ENCODE data around the gene SIPA1L2. TPM values are rescaled to one million over a fixed set of nuclear protein-coding genes. Genes with fewer than 3 reads are reported as not detected.
"Not testable (repeated sequence)": the region's sequence is repeated elsewhere in the genome, so short reads cannot be mapped to it uniquely, and the experiment has no call there.

SIPA1L2 gene
- total RNA-seq, 1 donor from 2014 or later = 0.13 TPM

DNA sequence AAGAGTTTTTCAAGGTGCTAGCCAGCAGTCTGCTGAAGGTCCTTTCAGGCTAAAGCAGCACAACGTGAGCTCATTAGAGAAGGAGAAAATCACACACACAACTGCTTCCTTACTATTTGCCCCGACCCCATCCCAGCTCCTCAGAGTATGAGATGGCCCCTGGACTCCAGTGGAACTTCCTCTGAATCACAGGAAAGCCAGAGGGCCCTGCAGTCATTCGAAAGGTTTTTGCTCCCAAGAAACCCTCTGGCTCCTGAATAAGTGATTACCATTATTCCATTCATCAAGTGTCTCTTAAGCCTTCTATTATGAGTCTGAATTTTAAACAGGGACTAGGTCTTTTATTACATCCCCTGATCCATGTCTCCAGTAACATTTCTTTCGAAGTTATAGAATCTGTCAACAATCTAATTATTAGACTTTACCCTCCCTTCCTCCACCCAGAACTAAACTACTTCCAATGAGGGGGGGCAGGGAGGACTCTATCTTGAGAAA, 14.6 kb downstream of the SIPA1L2 start:
- ATAC-seq (ENCODE audit: low read depth) = no peak
- Mint-ChIP-seq H3K36me3 (ENCODE audit: low read depth) (no peaks in the 10 kb centered on the region), H3K27ac (no peak overlapping the region), H3K4me1 (no peaks in the 10 kb centered on the region), H3K9me3 (no peaks in the 10 kb centered on the region), H3K4me3 (no peak overlapping the region), H3K27me3 (peaks cover 21% of the 10 kb centered on the region)
- DNase-seq = no peak
- TF ChIP-seq, protein P1, sequence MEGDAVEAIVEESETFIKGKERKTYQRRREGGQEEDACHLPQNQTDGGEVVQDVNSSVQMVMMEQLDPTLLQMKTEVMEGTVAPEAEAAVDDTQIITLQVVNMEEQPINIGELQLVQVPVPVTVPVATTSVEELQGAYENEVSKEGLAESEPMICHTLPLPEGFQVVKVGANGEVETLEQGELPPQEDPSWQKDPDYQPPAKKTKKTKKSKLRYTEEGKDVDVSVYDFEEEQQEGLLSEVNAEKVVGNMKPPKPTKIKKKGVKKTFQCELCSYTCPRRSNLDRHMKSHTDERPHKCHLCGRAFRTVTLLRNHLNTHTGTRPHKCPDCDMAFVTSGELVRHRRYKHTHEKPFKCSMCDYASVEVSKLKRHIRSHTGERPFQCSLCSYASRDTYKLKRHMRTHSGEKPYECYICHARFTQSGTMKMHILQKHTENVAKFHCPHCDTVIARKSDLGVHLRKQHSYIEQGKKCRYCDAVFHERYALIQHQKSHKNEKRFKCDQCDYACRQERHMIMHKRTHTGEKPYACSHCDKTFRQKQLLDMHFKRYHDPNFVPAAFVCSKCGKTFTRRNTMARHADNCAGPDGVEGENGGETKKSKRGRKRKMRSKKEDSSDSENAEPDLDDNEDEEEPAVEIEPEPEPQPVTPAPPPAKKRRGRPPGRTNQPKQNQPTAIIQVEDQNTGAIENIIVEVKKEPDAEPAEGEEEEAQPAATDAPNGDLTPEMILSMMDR (IDR thresholded peaks at IDR 0.05) = no peak
- ChIA-PET POLR2A (no interaction called here), CTCF (no interaction called here)
- intact Hi-C loops (cut with micrococcal nuclease) = no loop called here

DNA sequence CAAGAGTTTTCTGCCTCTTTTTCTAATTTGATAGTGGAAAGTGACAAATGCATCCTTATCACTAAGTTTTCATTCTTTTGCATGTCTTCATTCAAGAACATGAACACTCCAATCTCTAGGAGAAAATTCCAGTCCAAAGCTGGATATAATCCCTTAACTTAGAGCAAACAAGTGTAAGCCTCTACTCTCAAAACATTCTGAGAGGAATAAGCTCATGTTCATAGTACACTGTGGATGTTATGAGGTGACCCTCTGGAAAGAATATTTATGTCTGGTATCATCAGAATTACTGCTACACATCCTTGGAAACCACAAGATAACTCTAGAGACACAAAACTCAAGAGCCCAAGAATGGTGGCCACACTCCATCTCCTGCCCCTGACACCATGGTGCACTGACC, 15.1 kb downstream of the SIPA1L2 start:
- intact Hi-C loops (cut with micrococcal nuclease) = no loop called here
- CTCF ChIA-PET = no interaction called here
- Mint-ChIP-seq H3K36me3 (ENCODE audit: low read depth) (no peaks in the 10 kb centered on the region), H3K9me3 (no peaks in the 10 kb centered on the region), H3K27me3 (peaks cover 18% of the 10 kb centered on the region), H3K4me1 (no peaks in the 10 kb centered on the region), H3K27ac (no peak overlapping the region), H3K4me3 (no peak overlapping the region)
- no peak for ATAC-seq (ENCODE audit: low read depth)
- TF ChIP-seq, protein P1 (IDR thresholded peaks at IDR 0.05) = no peak
- POLR2A ChIA-PET = no interaction called here
- no peak for DNase-seq

DNA sequence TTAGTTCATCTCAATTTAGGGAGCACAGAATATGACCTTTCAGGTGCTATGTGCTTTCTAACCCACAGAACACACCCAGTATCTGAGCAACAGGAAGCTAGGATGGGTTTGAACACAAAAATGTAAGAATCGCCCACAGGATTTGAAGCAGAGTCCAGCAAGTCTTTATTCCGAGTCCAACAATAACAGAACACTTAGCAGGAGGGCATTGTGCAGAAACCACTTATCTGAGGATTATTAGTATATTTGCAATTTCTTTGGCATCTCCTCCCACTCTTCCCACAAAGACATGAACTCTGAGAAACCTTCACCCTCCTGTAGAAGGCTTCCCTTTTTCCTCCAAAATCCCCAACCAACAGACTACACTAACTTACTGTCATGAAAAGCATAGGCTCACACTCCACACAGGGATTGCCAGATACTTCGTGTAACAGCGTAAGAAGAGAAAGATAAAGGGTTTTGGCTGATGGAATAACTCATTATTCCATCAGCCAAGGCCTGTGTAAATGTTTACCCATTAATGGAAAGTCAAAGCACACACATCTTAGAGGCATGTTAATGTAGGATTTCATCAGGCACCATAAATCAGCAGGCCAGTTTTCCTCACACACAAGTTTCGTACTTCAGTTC, 16.1 kb downstream of the SIPA1L2 start:
- H3K27ac Mint-ChIP-seq = no peak overlapping the region
- POLR2A ChIA-PET = no interaction called here
- H3K27me3 Mint-ChIP-seq = peaks cover 11% of the 10 kb centered on the region
- CTCF ChIA-PET = no interaction called here
- H3K4me1 Mint-ChIP-seq = no peaks in the 10 kb centered on the region
- no peak for DNase-seq
- intact Hi-C loops (cut with micrococcal nuclease) = no loop called here
- TF ChIP-seq, protein P1 (IDR thresholded peaks at IDR 0.05) = no peak
- H3K9me3 Mint-ChIP-seq = no peaks in the 10 kb centered on the region
- H3K4me3 Mint-ChIP-seq = no peak overlapping the region
- no peaks in the 10 kb centered on the region for H3K36me3 Mint-ChIP-seq (ENCODE audit: low read depth)
- no peak for ATAC-seq (ENCODE audit: low read depth)

- CTCF ChIA-PET = not testable (repeated sequence)
These were observed 17.1 kb downstream of the SIPA1L2 start for GRCh38 chr1:232612836-232613235.

GRCh38 chr1:232611834-232612233, 18.1 kb downstream of the SIPA1L2 start:
- Mint-ChIP-seq H3K27ac (no peak overlapping the region), H3K4me3 (no peak overlapping the region), H3K36me3 (ENCODE audit: low read depth) (no peaks in the 10 kb centered on the region), H3K27me3 (peaks cover 5% of the 10 kb centered on the region), H3K9me3 (no peaks in the 10 kb centered on the region), H3K4me1 (no peaks in the 10 kb centered on the region)
- ChIA-PET POLR2A (no interaction called here), CTCF (no interaction called here)
- TF ChIP-seq, protein P1 (IDR thresholded peaks at IDR 0.05) = no peak
- intact Hi-C loops (cut with micrococcal nuclease) = no loop called here
- no peak for ATAC-seq (ENCODE audit: low read depth)
- DNase-seq = no peak

More at GRCh38 chr1:232612836-232613235, 17.1 kb downstream of the SIPA1L2 start:
- intact Hi-C loops (cut with micrococcal nuclease); ATAC-seq (ENCODE audit: low read depth); H3K36me3 Mint-ChIP-seq (ENCODE audit: low read depth); DNase-seq; H3K4me1 Mint-ChIP-seq; H3K27ac Mint-ChIP-seq; POLR2A ChIA-PET; H3K4me3 Mint-ChIP-seq; H3K9me3 Mint-ChIP-seq; H3K27me3 Mint-ChIP-seq: not testable (repeated sequence)

DNA sequence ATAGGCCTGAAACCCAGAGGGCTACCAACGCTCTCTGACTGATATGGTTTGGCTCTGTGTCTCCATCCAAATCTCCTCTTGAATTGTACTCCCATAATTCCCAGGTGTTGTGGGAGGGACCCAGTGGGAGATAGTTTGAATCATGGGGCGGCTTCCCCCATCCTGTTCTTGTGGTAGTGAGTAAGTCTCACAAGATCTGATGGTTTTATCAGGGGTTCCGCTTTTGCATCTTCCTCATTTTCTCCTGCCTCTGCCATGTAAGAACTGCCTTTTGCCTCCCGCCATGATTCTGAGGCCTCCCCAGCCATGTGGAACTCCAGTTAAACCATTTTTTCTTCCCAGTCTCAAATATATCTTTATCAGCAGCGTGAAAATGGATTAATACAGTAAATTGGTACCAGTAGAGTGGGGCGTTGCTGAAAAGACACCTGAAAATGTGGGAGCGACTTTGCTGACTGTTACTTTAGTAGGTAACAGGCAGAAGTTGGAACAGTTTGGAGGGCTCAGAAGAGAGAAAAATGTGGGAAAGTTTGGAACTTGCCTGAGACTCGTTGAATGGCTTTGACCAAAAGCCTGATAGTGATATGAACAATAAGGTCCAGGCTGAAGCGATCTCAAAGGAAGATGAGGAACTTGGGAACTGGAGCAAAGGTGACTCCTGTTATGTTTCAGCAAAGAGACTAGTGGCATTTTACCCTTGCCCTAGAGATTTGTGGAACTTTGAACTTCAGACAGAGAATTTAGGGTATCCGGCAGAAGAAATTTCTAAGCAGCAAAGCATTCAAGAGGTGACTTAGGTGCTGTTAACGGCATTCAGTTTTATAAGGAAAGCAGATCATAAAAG, 18.8 kb downstream of the SIPA1L2 start:
- ATAC-seq (ENCODE audit: low read depth); CTCF ChIA-PET; H3K27me3 Mint-ChIP-seq; H3K27ac Mint-ChIP-seq; DNase-seq; H3K9me3 Mint-ChIP-seq; intact Hi-C loops (cut with micrococcal nuclease); H3K4me1 Mint-ChIP-seq; H3K4me3 Mint-ChIP-seq; H3K36me3 Mint-ChIP-seq (ENCODE audit: low read depth); POLR2A ChIA-PET: not testable (repeated sequence)
